Mammary epithelial cell (primary cell): ENCODE data around the gene USP48.

Source experiments
- EZH2 ChIP-seq: IDR thresholded peaks from 2 replicates; pipeline ENCODE4 v1.6.1; 2012; ENCODE audit warnings: low read length, inconsistent platforms, borderline replicate concordance
- TF ChIP-seq, protein P1 (sequence below), 2 donors: IDR thresholded peaks in 1 of 2; conservative IDR thresholded peaks in 1 of 2; 2 replicates each; pipeline ENCODE4 v1.5.1; 2011 to 2012; ENCODE audit warnings: inconsistent platforms in 2 of 2, low read length in 2 of 2, mild to moderate bottlenecking in 2 of 2, control low read depth in 1 of 2, low read depth in 1 of 2; ENCODE audit not compliant: insufficient read depth in 1 of 2; ENCODE audit errors: extremely low read depth in 1 of 2

- TF ChIP-seq, protein P1, sequence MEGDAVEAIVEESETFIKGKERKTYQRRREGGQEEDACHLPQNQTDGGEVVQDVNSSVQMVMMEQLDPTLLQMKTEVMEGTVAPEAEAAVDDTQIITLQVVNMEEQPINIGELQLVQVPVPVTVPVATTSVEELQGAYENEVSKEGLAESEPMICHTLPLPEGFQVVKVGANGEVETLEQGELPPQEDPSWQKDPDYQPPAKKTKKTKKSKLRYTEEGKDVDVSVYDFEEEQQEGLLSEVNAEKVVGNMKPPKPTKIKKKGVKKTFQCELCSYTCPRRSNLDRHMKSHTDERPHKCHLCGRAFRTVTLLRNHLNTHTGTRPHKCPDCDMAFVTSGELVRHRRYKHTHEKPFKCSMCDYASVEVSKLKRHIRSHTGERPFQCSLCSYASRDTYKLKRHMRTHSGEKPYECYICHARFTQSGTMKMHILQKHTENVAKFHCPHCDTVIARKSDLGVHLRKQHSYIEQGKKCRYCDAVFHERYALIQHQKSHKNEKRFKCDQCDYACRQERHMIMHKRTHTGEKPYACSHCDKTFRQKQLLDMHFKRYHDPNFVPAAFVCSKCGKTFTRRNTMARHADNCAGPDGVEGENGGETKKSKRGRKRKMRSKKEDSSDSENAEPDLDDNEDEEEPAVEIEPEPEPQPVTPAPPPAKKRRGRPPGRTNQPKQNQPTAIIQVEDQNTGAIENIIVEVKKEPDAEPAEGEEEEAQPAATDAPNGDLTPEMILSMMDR (conservative IDR thresholded peaks at IDR 0.05 in 1 of 2, IDR thresholded peaks at IDR 0.05 in 1 of 2; ENCODE audit: extremely low read depth in 1 of 2, insufficient read depth in 1 of 2, low read depth in 1 of 2, low read length in 2 of 2): no peak
- no peak for TF ChIP-seq EZH2
These were observed 19.1 kb downstream of the USP48 start for GRCh38 chr1:21763694-21764419.
